ENCODE results near the gene CACNA1D.
A peak's percentile ranks its signal among the peaks of the same experiment; 100 is the strongest.

The CACNA1D gene

DNA sequence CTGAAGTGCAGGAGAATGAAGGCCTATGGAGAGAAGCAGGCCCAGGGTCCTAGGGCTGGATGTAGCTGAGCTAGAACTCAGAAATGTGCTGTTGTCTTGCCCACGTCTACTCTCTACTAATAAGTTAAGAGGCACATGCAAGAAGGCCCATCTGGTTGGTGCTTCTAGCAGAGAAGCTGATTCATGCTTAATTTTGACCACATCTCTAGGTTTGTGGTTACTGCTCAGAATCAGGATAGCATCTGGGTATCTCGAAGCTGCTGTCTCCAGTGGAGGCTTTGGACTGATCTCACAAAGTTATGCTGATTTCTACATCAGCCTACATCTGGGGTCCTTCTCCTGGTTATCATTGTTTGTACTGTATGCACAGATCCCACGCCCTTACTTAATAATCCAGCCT is 87.3 kb downstream of the CACNA1D start:
- DNase-seq = peak; percentile 23

DNA sequence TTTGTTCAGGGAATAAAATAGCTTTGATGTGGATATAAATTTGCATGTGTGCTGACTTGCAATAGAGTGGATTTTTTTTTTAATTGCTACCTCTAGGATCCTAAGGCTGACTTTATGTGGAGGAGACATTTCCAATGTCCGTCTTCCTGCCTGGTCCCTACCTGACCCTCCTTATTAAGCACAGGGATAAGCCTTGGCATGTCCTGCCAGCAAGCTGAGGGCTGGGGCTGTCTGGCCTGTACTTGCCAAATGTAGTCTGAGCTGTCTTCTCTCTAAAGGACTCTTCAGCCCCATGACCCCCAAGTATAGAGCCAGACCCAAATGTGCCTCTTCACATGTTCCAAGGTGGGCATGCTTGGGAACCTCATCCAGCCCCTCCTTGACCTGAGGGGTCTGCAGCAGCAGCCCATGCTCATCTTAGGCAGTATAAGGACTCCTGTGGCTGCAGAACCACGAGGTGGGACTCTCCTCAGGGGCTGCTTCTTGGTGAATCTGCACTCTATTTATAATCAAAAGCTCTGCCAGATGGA is 88.8 kb downstream of the CACNA1D start:
- no peak for DNase-seq

DNA sequence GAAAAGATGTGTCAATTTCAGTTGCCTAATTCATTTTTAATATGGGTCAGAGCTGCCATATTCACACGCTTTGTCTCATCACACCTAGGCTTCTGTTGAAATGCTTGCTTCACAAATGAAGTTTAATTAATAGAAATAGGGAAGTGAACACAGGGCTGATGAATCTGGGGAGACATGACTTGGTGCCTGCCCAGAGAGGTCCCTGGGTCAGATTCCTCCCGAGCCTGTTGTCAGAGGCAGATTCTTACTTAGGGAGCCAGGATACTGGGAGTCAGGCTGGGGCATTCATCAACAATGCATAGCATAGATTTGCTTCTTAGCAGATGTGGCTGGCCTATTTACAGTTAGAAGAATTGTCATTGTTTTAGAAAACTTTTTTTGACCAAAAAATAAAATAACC is 90.6 kb downstream of the CACNA1D start:
- no peak for DNase-seq

DNA sequence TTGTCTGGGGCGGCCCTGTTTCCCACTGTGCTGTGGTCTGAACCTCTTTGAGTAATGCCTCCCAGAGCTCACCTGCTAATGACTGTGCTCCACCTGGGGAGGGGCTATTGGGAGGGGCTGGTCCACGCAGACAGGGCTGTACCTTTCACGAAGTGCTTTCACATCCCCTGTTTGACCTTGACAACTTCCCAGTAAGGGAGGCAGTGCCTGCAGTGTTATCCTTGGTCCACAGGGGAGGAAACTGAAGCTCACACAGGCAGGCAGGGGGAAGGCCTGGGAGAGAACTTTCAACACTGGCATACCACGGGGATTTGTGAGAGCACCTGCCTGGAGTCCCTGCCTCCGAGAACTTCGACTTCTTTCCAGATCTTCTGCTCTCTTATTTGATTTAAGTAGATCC is 91.2 kb downstream of the CACNA1D start:
- DNase-seq = no peak

DNA sequence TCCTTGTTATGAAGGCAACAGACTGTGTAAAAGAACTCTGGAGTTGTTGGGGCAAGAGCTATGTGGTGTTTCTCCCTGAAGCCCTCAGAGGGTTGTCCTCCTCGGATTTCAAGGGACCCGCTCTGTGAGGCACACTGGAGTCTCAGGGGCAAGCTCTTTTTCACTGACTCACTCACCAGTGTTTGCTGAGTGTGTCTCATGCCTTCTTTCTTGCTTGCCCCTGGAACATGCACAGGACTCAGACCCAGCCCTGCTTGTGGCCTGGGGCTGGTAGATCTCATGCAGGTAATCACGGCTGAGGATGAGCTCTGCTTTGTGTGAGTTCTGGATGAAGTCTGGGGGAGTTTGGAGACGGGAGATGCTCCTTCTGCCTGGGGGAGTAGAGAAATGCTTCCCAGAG is 93.7 kb downstream of the CACNA1D start:
- peak; percentile 76 for DNase-seq

DNA sequence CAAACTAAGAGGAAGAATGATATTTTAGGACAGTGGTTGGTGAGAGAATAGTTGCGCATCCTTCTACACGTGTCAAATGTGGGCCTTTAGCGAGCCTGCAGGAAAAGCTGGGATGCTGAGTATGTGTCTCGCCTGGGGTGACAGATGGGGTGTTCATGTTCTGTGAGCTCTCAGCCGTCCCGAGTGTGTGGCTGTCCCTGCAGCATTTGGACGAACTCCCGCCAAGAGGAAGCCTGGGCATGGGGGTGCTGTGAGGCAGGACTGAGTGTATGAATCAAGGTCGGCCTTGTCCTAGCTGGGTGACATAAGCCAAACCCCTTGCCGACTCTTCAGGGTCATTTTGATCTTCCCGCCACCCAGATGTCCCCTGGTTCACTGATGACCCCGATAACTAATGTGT is 94.8 kb downstream of the CACNA1D start:
- DNase-seq = no peak

DNA sequence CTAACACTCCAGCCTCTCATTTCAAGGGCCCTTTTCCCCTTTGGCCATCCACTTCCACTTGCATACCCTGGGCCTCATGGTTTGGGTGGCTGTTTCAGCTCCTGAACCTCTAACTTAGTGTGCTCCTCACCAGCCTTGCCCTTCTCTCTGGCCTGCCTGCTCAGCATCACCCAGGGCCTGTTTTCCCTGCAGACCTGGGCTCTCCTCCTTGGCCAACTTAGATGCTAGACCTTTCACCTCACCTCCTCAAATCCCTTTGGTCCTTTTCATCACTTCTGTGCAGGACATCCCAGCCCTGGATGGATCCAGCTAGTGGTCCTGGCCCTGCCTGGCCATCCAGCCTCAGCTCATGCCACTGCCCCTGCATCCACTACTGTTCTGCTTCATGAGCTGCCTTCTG is 95.4 kb downstream of the CACNA1D start:
- DNase-seq = no peak

DNA sequence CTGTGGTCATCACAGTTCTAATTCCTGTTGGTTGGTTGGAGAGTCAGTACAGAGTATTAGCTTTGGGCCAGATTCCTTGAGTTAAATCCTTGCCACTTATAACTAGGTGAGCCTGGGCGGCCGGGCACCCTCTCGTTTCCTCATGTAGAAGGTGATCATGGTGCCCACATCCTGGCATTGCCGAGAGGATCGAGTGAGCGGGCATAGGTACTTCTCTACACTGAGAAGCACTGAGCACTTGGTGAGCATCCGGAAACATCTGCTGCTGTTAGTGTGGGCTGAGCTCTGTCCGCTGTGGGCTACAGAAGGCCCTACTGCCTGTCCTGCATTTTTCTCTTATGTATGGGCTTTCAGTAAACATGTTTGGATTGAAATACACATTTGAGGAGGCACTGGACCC is 96.2 kb downstream of the CACNA1D start:
- no peak for DNase-seq

DNA sequence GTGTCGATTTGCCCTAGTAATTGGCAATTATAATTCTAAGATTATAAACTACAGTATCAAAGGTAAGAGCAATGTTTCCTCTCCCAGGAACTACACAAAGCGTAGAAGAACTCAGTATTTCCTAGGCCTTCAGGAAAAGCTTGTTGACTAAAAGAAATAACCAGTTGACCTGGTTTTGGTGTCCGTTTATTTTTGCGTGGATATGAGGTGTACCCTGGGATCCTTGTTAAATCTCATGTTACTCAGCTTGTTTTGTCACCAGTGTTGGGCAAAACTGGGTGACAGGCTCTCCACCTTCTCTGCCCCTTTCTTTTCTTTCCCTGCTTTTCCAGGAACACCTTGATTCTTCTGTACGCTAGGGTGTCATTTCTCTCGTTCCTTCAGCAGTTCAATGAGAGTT is 97.2 kb downstream of the CACNA1D start:
- no peak for DNase-seq

DNA sequence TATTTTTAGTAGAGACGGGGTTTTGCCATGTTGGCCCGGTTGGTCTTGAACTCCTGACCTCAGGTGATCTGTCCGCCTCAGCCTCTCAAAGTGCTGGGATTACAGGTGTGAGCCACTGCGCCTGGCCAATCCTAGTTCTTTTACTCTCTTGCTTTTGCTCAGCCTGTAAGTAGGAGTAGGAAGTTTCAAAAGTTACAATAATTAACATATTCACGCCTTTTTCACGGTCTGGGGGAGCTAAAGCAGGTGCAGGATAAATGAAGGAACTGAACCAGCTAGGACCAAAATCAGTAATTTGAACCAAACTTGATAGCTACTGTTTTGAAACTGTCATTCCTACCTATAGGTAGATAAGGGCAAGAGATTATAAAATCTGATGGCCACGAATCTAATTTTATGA is 98.5 kb downstream of the CACNA1D start:
- DNase-seq = no peak

DNA sequence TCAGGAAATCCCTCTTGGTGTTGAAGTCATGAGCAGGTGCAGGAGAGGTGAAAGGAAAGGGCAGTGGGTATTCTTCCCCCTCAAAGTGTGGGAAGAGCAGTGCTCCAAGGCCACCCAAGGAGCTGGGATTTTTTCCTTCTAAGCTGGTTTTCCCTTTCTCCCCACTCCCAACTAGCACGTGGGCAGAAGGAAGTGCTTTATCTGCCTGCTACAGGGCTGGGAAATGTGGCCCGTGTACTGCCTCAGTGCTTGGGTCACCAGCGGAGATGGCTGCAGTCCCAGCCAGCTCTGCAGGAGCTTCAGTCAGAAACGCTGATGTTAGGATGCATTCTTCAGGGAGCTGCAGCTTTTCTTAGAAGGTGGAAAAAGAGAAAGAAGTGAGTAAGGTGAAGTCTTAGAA is 99.2 kb downstream of the CACNA1D start:
- DNase-seq = no peak

DNA sequence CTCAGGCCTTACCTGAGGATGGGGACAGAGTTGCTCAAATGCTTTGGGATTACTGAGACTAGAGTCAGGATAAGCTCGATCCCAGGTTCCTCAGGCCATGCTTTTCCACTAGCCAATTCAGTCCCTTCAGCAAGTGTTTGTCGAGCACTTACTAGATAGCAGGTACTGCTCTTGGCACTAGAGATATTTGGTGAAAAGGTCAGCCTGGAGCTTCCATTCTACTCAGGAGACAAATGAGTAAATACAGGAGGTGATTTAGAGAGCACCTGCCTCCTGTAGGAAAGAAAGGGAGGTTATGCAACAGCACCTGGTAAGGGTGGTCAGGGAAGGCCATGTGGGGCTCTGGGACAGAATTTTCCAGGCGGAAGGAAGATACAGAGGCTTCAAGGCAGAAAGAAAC is 99.9 kb downstream of the CACNA1D start:
- DNase-seq = no peak

DNA sequence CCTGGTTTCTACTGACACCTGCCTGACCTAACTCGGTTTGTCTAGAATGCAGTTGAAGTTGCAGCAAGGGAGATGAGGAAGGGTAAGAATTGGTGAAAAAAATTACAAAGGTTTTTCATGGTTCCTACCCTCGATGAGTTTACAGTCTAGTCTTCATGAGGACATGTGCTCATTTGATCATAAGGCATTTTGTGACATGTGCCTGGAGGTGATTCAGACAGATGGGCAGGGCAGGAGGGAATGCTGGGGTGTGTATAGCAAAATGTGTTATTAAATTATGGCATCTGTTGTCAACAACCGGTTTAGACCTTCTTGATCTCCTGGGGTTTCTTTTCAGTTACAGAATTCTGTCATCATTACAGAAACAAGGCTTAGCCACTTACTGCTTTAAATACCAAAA is 101.2 kb downstream of the CACNA1D start:
- no peak for DNase-seq

DNA sequence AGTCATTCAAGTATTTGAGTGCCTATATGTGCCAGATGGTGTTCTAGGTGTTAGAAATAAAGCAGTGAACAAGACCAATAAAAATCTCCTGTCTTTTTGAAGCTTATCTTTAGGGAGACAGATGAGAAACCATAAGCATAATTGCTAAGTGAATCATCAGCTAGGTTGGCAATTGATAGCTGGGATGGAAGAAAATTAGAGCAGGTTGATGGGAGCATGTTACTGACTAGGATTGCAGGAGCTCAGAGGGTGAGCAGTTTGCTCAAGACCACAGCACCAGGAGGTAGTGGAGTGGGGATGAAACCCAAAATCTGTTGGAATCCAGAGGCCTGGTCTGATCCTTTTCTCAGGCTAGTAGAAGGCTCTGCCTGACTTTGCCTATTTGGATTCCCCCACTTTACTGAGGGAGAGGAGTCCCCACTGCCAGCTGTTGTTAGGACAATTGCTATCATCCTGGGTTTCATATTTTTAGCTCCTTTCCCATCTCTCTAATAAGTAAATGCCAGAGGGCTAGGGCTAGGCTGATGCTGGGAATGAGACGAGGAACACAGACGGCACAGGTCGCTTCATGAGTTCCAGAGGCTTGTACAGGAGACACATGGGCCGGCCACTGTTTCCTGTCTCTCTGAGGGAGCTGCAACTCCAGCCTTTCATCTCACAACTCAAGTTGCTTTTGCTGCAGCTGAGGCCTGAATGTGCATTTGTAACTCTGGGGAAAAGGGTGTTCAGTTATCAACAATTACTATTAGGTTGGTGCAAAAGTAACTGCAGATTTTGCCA is 102.9 kb downstream of the CACNA1D start:
- DNase-seq = peak; percentile 61

DNA sequence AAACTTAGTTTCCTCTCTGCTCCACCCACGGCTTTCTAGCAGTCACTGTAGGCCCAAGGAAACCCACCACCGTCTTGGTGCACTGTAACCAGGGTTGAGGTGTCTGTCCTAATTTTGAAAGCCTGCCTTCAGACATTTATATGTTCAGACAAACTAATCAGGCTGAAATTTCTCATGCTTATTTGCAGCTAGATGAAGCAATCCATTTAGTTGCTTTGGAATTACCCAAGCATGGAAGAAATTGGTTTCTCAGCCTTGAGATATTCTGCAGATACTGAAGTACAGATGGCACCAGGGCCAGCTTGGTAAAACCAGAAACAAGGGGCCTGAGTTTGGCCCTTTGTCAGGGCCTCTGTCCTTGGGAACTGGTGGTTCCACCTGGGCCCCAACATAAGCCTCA is 105.4 kb downstream of the CACNA1D start:
- DNase-seq = no peak

DNA sequence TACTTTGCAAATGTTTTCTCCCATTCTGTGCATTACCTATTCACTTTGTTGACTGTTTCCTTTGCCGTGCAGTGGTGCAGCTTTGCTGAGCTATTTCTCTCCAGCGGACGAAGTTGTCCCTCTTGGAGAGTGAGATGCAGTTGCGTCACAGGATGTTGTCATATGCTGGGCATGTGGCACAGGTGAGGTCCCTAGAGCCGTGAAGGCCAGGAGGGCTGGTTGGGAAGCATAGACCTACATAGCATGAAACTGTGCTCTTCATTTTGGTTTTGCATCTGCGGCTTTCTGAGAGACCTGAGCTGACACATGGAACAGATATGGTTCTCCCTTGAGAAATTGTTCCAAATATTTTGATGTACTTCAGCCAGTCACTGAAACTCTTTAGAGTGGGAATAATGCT is 108.5 kb downstream of the CACNA1D start:
- no peak for DNase-seq

DNA sequence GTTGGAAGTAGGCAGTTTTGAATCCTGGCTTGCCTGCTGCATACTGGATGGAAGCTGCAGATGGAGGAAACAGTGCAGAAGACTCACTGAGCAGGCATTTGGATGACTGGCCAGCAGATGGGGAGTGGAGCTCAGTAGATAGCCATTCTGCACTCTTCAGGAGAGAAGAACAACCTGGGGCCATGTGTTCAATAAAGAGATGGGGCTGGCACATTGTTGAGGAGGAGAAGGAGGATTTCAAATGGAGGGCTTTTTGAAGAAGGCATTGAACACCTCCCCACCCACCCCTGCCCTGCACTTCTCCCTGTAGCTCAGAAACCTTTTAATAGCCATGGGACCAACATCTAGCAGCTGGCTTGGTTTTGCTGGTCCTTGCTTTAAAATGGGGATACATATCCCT is 109.8 kb downstream of the CACNA1D start:
- DNase-seq = no peak

DNA sequence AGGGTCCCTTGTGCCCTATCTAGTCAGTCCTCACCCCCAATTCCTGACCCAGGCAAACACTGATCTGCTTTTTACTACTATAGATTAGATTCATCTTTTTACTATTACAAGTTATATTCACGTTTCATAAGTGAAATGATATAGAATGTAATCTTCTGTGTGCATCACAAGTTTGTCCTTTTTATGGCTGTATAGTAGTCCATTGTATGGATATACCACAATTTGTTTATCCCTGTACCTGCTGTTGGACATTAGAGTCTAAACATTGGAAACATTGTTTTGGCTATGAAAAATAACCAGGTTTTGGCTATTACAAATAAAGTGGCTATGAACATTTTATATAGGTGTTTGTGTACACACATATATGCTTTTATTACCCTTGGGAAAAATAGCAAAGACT is 112.4 kb downstream of the CACNA1D start:
- DNase-seq = no peak

DNA sequence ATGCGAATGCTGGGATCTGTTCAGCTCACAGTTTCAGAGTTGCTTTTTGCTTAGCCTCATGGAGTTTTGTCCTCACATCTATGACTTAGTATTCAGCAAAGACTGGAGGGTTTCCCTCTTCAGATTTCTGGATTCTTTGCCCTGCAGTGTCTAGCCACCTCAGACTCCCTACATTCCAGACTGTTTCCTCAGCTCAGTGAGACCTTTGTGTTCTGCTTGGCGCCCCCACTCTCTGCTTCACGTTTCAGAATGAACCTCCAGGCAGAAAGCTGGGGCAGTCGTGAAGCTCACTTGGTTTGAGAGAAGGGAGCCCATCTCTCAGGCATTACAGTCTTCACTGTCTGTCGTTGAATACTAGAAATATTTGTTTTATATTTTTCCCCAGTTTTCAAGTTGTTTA is 118.1 kb downstream of the CACNA1D start:
- DNase-seq = peak; percentile 70

DNA sequence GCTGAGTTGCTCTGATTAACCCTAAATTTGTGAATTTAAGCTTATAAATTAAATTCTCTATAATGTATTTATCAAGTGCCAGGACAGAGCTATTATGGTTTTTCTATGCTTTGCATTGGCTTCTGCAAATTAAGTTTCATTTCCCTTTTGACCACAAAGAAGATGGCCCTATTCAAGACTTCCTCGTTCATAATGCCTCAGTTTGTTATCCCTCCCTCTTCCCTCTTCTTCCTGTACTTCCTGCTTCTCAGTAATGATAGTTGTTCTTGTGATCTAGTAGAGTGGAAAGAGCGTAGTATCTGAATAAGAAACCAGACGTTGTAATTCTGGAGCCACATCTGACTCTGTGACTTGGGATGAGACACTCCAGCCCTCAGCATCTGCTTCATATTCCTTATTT is 118.7 kb downstream of the CACNA1D start:
- DNase-seq = no peak

DNA sequence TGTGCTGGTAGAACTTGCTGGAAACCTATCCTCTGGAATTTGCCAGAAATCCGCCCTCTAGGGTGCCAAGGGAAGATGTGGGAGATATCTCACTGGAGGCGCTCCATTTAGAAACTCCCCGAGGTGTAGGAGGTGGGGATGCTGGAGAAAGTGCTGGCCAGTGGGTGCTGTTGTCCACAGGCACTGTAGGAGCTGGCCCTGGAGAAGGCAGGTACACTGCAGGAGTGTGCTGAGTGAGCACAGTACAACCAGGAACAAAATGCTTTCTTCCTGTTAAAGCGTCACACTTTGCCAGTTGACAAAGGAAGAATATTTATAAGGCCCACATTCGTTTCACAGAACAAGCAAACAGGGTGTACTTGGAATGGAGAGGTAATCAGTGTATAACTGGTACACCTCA is 119.9 kb downstream of the CACNA1D start:
- DNase-seq = no peak

DNA sequence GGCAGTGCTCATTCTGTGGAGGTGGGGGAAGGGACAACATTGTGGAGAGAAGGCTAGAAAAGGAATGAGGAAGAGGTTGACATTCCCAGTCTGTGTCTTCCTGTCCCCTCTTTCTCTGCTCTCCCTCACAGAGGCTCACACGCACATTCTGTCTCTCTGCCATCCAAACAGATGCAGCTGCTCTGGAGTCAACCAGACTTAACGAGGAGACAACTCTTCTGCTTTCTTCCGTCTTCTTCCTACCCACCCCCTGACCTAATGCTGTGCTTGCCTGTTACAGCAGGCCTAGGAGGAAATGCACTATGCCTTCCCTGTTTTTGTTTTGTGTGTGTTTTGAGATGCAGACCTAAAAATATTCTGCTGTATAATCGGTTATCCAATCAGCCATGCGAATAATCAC is 121.9 kb downstream of the CACNA1D start:
- DNase-seq = no peak

DNA sequence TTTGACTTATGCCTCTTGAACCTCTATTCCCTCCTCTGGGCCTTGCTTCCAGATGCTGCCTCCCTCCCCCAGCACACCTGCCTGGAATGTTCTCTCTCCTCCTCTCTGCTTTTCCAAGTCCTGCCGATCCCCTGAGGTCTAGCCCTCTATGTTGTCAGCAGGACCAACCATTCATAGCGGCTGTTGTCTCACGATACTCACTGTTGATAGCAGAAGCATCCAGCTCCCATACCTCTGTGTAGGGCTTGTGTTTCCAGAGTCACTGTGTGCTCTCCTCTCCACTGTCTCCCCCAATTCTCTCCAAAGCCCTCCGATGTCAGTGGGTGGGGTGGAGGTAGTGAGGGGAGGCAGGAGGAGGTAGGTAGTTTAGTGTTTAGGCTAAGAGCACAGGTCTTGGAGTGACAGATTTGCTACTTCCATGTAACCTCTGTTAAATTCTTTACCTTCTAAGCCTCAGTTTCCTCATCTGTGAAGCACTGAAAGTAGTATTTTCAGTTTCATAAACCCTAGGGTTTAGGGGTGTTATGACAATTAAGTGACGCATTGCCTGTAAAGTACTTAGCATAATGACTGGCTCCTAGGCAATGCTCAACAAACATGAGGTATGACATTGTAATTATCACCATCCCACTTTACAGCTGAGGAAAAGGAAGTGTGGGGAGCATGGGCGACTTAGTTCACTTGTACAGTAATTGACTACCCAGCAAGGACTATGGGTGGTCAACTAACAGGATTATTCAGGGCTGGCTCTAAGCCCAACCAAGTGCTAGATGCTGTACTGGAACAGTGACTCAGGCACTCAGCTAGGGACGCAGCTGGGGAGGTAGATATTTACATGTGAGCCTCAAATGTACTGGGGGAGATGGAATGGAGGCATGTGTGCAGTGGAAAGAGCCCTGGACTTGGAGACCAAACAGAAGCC is 122.8 kb downstream of the CACNA1D start:
- no peak for DNase-seq

DNA sequence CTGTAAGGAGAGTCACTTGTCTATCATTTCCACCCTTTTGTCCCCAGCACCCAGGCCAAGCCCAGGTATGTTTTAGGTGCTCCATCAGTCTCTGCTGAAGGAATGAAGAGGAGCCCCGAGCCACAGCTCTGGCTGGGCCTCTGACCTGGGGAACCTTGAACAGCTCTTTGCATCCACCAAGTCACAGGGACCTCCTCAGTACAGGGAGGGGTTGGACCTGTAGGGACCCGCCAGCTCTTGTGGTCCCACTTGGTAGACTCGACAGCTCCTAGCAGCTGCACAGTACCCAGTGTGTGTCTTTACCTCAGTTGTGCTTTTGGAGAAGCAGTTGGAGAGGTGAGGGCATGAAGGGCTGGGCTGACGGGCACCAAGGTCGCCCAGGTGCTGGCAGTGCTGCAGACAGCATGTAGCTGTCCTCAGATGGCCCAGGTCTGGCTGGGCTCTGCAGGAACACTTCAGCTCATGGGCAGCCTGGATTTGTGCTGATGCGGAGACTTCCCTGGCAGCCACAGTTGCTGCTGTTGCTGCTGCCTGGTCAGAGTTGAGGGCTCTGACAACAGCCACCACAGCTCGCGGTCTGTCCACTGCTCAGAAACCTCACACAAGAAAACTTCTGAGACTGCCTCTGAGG is 123.6 kb downstream of the CACNA1D start:
- no peak for DNase-seq
